Stimulated activated CD4-positive, alpha-beta T cell treated with anti-CD3 and anti-CD28 coated beads, Interleukin-2, amount 100 ng/mL, for 48 hours (primary cell): ENCODE results near the gene PLEKHG1.

Experiments used
- DNase-seq, 2 donors: peaks; one replicate each; pipeline ENCODE4 v3.0.0-alpha.2; 2020

PLEKHG1 gene

DNA sequence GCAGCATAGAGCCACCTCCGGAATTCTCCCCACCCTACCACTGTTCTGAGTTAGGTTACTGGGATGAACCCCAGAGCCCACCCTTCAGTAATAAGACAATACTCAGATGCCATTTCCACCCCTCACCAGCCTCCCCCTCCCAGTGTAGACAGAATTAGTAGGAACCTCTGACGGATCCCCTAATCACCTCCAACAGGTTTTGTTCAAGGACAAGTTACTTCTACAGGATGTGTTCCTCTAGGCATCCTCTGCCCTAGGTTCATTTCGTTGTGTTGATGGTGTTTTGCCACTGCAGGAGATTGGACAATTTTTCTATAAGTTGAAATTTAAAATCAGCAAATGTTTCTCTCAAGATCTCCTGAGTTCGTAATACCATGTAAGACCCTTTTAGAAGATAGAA is 22.8 kb downstream of the PLEKHG1 start:
- DNase-seq: no peak

DNA sequence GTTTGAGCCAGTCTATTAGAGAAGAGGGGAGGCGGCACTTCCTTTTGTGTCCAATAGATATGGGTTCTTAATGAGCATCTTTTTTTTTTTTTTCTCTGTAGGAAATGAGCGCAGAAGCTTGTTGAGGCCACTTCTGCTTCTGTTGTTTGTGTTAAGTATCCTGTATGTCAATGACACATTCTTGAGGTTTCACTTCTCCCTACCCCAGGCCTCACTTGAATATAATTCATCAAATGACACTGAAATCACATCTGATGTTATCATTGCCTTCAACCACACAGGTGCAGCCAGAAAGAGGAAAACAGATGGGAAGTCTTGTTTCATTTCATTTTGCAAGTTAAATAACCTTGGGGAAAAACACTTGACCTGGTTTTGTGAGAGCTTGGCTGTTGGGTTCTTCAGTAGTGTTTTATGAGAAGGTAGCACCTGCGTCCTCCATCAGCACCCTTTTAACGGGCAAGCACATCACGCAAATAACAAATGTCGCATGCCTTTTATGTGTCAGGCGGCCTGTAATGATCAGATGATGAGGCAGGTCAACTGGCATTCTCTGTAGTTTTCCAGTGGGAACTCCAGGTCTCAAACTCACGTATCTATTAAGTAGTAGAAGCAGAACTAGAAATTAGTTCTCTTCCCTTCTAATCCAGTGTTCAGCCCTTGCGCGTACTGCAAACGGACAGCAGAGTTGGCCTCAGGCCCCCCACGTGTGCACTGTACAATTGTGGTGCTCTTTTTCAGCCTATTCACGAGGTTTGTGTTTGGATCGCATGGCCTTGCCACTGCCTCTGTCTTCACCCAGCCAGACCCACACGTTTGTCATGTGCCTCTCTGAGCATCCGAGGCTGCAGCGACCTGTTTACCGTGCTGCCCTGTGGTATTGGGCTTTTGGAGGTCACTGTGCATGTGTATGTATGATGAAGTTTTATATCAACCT is 23.5 kb downstream of the PLEKHG1 start:
- no peak for DNase-seq

GRCh38 chr6:150624191-150624590 is 24.5 kb downstream of the PLEKHG1 start:
- no peak for DNase-seq

GRCh38 chr6:150625927-150626326 is 26.2 kb downstream of the PLEKHG1 start:
- no peak for DNase-seq

- DNase-seq: no peak
These were observed 27.5 kb downstream of the PLEKHG1 start for GRCh38 chr6:150627154-150627553.

- no peak for DNase-seq
These were observed 27.9 kb downstream of the PLEKHG1 start for GRCh38 chr6:150627585-150628025.

DNA sequence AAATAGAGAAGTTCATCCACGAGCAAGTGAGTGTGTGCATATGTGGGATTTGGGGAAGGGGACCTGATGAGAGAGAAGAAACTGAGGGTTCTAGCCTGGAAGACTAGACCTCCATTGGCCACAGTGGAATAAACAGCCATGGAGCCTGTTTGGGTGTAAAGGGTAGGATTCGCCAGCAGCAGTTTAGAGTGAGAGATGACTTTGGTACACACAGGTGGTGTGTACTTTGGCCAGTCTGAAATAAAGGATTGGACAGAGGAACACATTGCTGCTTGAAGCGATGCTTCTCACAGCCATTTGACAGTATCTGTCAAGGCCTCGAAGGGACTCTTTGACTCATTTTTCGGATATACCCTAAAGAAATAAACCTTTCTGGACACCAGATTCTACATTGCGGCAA is 29.2 kb downstream of the PLEKHG1 start:
- no peak for DNase-seq

GRCh38 chr6:150631283-150631983 is 31.7 kb downstream of the PLEKHG1 start:
- DNase-seq: no peak

- no peak for DNase-seq
These were observed 32.4 kb downstream of the PLEKHG1 start for GRCh38 chr6:150631984-150632642.

- DNase-seq: no peak
These were observed 33.2 kb downstream of the PLEKHG1 start for GRCh38 chr6:150632785-150633485.

DNA sequence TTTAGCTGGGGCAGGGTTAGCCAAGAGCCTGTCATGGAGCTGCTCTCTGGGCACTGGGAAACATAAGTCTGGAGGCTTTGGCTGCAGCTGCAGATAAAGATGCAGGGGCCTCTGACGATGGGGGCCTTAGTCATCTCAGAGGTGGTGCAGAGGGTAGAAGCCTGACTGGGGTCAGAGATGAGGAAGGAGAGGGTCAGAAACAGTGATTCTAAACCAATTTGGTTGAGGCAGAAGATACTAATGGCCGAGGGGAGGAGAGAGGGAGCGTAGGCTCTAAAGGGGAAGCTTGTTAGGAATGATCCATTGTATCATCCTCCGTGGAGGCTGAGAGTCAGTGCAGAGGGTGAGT is 33.8 kb downstream of the PLEKHG1 start:
- DNase-seq: no peak

GRCh38 chr6:150634176-150634963 is 34.7 kb downstream of the PLEKHG1 start:
- DNase-seq: no peak

- DNase-seq: no peak
These were observed 35.2 kb downstream of the PLEKHG1 start for GRCh38 chr6:150634964-150635292.

- DNase-seq: no peak
These were observed 36.3 kb downstream of the PLEKHG1 start for GRCh38 chr6:150635906-150636514.

GRCh38 chr6:150636808-150637207 is 37.1 kb downstream of the PLEKHG1 start:
- DNase-seq: no peak

- no peak for DNase-seq
These were observed 37.6 kb downstream of the PLEKHG1 start for GRCh38 chr6:150637266-150637665.

DNA sequence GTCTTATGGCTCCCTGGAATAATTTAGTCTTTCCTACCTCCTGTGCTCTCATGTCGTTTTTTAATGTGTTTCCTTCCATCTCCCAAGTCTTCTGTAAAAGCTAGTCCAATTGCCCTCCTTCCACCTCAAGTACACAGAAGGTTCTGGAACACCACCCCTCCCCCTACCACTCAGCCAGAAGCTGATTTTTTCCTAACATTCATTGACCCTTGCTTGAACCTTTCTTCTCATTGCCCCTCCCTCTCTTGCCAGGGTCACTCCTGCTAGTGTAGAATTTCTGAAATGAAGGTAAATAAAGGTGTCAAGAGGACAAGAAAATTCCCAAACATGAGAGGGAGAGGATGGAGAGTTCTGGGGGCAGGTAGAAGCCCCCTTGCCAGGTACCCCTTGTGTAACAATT is 38.6 kb downstream of the PLEKHG1 start:
- DNase-seq: no peak

GRCh38 chr6:150638765-150639164 is 39.1 kb downstream of the PLEKHG1 start:
- DNase-seq: no peak

GRCh38 chr6:150639823-150640331 is 40.2 kb downstream of the PLEKHG1 start:
- no peak for DNase-seq

DNA sequence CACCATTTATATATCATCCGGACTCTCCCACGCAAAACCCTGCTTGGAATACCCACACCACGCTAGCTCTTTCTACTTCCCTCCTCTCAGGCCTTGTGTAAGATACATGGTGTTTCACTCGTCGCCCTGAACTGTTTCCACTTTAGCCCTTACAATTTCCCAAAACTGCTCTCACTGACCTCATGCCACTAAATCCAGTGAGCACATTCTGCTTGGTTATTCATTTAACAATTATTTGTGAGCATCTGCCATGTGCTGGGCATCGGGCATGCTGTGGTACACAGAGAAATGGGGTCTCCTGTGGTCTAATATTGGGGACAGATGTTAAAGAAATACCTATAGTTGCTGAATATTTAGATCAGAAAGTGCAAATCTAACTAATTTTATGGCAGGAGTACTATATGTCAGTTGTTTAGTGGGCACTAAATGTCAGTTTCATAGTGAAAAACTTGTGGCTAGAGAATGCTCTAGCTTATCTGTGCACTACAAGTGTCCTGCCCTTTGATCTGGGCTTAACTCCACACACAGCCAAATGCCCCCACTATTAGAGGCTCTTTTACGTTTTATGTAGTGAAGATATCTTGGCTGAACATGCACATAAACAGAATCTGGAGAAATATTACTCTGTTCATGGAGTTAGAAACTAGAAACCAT is 41.0 kb downstream of the PLEKHG1 start:
- DNase-seq: no peak
